NCI-H2171 (cell line): ENCODE data around the gene NDUFA7.
"Not testable (repeated sequence)": the region's sequence is repeated elsewhere in the genome, so short reads cannot be mapped to it uniquely, and the experiment has no call there.

Experiments
- DNase-seq: peaks from one replicate; lab custom pipeline; 2025; lab: John Stamatoyannopoulos, UW

NDUFA7 gene

DNA sequence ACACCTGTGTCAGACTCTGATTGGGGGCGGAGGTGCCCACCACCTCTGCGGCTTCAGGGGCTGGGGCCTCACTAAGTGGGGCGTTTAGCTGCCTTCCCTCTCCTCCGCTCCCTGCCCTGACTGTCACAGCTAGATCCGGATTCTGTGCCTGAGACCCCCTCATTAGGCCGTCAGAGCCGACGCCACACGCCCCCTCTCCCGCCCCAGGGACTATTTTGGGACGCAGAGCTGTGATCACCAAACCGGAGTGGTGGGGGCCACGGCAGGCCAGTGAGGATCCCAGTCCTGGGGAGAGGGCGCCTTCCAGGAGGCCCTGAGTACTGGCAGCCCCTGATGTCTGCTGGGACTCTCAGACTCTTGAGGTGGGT, 21.1 kb upstream of the NDUFA7 start:
- DNase-seq = no peak

DNA sequence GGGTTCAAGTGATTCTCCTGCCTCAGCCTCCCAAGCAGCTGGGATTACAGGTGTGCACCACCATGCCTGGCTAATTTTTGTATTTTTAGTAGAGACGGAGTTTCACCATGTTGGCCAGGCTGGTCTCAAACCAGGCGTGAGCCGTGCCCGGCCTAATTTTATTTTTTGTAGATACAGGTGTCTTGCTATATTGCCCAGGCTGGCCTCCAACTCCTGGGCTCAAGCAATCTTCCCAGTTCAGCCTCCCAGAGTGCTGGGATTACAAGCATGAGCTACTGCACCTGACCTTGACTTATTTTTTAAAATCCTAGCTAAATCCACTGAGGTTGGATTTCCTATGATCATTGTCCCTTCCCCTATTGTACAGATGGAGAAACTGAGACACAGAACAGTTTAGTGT, 20.3 kb upstream of the NDUFA7 start:
- not testable (repeated sequence) for DNase-seq

DNA sequence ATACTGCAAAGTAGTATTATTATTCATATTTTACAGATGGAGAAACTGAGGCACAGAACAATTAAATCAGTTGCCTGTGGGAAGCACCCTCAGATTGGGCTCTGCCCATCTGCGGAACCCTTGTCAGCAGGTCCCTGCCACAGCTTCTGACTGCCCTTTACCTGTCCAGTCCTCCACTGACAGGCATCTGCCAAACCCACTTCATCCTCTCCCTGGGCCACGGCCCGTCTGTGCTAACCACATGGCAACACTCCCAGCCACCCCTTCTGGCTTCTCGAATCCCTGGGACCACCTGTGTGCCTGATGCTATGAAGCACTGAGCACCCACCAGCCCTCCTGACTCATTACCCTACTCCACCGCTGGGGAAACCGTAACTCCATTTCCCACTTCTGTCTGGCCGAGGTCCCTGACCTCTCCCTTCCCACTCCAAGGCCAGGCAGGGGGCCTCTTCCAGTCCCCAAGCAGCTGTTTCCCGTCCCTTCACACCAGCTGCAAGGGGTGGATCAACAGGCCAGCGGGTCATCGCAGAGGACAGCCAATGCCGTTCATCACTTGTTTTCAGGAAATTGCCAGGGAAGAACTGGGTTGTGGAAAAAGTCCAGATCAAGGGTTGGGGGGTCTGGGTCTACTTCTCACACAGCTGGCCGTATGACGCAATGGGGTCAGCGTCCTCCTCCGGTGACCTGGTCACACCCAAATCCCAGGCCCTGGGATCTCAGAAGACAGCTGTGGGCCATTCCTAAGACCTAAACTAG, 19.3 kb upstream of the NDUFA7 start:
- no peak for DNase-seq

DNA sequence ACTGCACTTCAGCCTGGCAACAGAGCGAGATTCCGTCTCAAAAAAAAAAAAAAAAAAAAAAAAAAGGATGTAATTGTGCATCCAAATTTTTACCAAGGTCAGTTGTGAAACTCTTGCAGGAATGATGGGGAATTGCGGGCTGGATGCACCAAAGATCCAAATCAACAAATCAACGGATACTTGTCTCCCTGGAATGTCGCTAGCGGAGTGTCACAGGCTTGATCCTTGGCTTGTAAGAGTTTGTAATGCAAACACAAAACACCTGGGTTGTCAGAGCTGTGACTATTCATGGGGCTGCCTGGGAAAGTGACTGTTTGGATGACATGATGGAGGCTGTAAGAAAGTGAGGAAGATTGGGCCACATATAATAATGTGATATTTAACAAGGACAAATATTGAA, 17.7 kb upstream of the NDUFA7 start:
- DNase-seq = no peak

DNA sequence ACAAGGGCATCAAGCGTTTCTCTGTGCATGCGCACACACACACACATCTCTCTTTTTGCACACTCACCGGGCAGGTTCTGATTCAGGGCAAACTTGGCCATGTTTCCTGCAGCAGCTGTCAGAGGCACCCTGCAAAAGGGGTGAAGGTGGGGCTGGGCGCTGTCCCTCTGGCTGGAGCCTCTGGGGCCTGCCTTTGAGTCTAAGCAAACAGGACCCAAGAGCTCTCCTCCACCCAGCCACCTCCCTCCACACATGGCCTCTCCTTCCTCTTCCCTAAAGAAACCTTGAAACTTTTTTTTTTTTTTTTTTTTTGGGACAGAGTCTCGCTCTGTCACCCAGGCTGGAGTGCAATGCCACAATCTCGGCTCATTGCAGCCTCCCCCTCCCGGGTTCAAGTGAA, 16.6 kb upstream of the NDUFA7 start:
- DNase-seq = no peak

DNA sequence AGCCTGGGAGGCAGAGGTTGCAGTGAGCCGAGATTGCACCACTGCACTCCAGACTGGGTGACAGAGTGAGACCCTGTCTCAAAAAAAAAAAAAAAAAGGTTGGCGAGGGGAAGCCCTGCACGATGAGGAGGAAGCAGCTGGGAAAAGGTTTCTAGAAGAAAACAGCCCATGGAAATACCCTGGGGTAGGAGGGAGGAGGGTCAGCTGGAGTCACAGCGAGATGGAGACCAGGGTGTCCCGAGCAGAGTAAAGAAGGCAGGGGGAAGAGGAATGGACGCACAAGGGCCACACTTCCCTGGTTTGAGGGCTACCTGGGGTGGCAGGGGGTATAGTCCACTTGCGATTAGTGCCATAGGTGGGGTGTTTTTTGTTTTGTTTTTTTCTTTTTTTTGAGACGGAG, 15.5 kb upstream of the NDUFA7 start:
- DNase-seq = no peak

DNA sequence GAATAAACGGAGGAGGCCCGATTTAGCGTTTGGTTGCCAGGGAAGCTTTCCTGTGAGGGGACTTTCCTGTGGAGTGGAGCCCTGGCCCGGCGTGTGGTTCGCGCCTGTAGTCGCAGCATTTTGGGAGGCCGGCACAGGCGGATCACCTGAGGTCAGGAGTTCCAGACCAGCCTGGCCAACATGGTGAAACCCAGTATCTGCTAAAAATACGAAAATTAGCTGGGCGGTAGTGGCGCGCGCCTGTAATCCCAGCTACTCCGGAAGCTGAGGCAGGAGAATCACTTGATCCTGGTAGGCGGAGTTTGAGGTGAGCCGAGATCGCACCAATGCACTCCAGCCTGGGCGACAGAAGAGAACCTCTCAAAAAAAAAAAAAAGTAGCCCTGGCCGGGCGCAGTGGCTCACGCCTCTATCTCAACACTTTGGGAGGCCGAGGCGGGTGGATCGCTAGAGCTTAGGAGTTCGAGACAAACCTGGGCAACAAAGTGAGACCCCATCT, 14.9 kb upstream of the NDUFA7 start:
- DNase-seq = no peak

DNA sequence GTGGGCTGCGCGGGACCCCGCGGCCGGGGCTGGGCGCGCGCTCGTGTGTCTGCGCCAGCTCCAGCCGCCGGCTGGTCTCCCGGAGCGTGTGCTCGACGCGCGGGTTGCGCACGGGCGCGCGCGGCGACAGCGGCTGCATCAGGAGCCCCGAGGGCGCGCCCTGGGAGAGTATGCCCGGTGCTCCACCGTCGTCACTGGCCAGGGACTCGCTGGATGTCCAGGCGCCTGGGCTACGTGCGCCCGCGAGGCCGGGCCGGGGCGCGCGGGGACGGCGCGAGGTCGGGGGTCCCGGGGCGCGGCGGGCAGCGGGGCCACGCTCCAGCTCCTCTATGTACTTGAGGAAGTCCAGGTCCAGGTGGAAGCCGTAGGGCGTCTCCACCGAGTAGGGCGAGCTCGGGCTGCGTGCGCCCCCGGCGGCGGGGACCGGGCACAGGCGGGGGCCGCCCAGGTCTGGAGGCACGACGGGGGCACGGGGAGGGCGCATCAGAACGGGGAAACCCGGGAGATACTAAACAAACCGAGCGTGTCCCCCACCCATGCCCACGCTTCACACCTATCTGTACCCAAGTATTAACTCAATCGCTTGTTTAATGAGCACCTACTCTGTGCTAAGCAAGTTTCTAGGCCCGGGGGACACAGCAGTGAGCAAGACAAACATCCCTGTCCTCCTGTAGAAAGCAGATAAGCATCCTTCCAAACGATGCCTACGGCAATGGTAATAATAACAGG, 14.3 kb upstream of the NDUFA7 start:
- DNase-seq = no peak

DNA sequence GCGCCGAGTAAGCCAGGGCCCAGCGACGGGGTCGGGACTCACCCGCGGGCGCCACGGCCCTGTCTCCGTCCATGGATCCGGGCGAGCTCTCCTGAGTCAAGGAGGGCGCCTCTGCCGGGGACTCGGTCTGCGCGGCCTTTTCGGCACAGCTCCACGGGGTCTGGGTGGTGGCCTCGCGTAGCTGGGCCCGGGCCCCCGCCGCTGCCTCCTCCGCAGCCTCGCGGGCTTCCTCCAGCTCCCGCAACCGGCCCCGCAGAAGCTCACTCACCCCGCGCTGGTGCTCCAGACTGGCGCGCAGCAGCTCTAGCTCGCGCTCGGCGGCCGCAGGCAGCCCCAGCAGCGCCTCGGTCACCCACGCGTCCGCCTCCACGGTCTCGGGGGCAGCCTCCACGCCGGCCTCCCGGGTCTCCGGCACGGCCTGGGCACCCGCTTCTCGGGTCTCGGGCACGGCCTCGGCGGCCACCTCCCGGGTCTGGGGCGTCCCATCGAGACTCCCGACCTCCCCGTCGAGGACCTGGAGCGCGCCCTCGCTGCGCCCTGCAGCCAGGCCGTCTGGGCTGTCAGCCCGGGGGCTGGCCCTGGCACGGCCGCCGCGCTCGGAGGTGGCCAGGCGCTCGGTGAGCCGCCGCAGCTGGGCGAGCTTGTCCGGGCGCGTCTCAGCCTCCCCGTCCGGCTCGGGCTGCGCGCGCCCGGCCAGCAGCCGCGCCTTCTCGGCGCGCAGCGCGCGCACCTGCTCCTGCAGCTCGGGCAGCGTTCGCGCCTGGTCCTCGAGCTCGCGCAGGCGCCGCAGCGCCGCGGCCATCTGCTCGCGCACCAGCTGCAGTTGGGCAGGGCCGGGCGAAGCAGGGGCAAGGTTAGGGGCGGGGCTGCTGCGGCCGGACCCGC, 13.5 kb upstream of the NDUFA7 start:
- peak; percentile 66 for DNase-seq

DNA sequence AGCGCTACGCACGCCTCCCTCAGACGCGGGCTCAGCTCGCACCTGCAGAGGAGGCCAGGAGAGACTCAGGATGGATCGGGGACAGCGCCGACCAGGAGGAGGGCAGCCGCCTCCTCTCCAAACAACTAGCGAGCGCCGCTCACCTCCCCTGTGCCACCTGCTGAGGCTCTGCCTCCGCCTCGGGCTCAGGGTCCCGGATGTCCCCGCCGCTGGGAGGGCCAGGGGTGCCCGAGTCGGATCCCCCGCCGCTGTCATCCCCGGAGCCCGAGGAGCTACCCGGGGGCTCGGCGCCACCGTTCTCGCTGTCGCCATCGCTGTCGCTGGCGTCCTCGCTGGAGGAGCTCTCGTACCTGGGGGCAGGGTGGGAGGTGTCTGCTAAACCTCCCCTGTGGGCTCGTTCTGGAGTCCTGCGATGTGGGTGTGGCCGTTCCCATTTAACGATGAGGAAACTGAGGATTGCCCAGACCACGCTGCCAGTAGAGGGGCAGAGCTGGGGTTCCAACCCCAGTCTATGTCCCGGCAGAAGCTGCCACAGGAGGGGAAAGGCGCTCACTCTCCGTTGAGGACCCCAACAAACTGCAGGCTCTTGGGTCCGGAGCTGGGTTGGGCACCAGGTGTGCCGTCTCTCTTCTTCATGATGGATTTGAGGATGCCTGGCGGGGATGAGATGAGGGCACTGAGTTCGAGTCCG, 12.7 kb upstream of the NDUFA7 start:
- DNase-seq = no peak

DNA sequence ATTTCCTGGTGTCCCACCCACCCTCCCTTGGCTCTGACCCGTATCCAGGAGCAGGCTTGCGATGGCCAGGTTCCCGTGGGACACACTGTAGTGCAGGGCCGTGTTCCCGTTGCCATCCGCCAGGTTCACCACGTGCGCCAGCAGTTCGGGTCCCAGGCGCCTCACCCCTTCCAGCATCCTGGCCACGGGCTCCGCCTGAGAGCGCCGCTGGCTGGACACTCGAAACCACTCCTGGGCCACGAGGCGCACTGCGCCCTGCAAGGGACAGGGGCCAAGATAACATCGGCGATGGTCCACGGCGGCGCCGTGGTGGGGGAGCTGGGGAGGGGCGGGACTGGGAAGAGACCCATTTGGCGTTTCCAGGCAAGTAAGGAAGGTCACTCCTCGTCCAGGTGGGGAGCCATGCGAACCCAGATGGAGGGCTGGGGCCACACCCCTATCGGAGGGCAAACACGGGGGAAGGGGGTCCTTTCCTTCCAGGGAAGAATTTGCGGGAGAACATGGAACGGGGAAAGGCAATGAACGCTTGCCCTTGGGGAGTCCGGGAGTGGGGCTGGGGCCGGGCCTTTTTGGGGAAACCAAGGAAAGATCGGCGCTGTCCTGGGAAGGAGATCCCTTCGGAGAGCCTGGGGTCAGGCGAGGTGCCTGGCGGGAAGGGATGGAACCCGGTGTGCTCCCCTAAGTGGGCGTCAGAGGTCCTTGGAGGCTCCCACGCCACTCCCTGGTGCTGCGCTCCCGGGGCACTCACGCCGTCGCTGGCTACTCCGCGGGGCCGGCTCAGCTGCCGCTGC, 12.0 kb upstream of the NDUFA7 start:
- no peak for DNase-seq

DNA sequence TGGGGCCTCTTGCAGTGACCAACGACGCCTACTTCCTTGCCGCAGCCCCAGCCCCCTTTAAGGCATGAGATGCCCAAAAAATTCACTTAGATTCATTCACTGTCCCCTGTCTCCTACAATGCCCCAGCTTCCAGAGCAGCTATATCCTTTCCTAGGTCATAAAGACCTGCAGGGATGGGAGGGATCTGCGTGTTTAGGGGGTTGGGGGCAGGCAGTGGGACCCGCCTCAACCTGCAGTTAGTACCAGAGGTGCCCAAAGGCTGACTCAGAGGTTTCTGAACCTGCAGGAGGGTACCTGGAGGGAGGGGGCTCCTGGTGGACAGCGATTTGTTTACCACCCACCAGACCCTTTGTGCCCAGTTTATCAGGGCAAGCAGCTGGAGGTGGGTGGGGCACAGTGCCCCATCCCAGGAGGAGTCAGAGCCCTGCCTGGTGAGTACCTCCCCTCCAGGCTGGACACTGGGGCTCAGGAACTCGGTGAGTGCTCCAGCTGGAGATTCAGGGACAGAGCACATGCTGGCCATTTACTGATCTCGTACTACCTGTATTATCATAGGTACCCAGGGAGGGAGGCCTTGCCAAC, 10.2 kb upstream of the NDUFA7 start:
- DNase-seq = no peak

DNA sequence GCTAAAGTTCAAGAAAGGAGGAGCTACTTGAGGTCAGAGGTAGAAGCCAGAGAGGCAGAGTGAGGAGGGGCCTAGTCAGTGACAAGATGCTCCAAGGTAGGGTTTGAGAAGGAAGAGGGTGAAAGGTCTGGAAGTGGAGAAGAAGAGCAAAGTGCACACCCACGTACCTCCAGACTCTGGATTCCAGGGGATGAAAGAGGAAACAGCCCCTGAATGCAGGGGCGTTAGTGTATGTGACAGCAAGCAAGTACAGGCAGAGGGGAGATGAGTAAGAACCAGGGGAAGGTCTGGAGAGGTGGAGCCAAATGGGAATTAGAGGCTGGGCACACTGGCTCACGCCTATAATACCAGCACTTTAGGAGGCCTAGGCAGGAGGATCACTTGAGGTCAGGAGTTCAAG, 8.8 kb upstream of the NDUFA7 start:
- DNase-seq = no peak

DNA sequence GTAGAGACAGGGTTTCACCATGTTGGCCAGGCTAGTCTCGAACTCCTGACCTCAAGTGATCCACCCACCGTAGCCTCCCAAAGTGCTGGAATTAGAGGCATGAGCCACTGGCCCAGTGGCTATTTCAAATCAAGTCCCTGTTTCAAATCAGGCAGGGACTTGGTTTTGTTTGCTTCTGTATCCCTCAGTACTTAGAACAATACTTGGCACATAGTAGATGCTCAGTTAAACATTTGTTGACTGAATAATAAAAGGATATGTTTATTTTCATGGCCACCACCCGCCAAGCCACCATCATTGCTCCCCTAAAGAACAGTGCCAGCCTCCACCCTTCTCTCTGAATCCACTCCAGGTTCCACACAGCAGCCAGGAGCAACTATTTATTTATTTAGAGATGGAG, 4.3 kb upstream of the NDUFA7 start:
- DNase-seq = no peak

DNA sequence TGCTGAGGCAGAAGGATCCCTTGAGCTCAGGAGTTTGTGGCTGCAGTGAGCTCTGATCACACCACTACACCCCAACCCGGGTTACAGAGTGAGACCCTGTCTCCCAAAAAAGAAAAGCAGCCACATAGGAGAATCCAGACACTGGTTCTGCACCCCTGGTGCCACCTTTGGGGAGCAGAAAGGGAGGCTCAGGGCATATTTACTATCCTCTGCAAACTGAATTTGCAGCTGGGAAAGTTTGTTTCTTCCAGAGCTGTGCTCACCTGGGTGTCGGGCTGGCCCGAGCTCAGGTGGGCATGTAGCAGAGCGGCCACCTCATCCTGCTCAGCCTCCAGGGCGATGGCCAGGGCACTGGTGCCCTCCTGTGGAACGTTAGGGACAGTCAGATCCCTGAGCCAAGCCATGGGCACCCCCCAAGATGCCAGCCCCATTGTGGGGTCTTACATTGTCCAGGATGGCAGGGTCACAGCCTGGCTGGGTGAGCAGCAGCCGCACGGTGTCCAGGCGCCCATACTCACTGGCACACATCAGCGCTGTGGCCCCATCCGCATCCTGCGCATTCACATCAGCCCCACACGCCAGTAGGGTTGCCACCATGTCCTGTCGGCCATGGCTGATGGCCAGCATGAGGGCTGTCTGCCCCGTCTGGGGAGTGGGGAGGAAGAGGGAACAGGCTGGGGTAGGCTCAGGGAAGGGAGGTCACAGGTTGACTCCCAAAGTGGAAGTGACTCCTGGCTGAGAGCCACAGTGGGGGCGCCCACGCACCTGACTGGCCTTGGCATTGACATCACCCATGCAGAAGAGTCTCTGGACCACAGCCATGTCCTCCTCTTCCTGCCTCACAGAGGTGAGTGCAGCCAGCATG, 3.2 kb upstream of the NDUFA7 start:
- no peak for DNase-seq

DNA sequence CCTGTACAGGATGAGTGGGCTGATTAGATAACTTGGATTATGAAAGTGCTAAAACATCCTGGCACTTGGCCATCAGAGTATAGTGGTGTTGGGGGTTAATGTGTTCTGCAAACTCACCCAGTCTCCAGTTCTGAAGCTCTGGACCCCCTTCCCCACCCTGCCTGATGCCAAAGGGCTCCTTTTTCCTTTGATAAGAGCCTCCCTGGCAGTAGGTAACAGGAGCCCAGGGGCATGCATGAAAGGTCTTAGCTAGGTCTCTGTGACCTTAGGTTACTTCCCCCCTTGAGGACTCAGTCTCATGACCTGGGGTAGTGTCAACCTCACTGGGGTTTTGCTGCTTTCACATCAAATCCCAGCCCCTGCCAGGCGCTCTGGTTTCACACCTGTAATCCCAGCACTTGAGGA, 2.6 kb upstream of the NDUFA7 start:
- DNase-seq = no peak

DNA sequence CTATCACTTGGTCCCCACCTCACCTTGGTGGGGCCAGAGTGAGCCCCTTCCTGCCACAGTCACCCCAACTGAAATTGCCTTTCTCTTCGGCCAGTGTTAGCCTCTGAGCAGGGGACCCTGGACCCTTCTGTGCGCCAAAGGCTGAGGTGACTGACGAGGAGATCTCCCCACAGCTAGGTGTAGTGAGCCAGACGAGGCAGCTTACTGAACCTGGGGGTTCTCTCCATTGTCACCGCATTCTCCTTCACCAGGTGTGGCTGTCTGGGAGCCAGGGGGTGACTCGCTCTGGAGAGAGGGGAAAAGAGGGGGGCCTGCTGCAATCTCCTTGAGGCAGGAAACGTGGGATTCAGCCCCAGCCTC, 1.4 kb upstream of the NDUFA7 start:
- DNase-seq = no peak

DNA sequence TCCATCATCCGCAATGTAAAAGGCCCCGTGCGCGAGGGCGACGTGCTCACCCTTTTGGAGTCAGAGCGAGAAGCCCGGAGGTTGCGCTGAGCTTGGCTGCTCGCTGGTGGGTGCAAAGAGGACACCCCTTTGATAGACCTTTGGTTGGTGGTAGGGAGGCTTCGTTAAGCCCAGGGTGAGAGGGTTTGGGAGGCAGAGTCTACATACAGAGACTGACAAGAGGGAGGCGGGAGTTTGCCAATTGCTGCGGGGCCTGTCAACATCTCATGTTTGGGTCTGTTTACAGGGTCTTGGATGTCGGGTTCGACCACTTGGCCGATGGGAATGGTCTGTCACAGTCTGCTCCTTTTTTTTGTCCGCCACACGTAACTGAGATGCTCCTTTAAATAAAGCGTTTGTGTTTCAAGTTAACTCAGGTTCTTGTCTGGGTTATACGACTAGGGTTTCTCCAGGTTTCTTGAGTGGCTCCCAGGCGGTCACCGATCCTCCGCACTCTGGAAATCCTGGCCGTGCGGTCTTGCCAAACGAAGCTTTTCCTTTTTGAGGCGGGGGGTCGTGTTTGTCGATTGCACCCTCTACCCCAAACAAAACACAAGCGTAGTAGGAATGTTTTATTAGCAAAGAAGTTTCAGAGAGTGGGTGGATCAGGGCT, 937 bp upstream of the NDUFA7 start:
- DNase-seq = no peak

DNA sequence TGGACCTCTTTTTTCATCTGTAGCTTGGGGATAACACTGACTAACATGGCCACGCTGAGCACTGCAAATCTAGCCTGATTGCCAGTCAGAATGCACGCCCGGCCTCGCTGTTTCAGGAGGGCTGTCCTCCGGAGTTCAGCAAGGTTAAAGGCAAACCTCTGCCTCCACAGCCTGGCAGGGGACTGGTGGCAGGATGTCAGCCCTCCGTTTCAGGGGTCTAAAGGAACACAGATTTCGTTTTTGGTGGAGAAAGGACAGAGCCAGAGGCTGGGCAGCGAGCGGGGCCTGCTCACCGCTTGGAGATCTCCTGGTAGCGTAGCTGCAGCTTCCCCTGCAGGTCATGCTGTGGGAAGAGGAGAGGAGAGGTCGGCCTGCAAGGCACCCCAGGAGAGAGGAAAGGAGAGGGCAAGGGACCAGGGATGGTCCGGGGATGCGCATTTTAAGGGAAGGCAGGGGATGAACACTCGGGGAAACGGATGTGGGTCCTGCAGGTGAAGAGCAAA, 560 bp downstream of the NDUFA7 start:
- DNase-seq = no peak
